ENCODE results near the gene TSC22D2. TPM values are rescaled to one million over a fixed set of nuclear protein-coding genes. Genes with fewer than 3 reads are reported as not detected.

Gene TSC22D2
- total RNA-seq, 1 experiment from 2014 or later: 6.0 TPM

DNA sequence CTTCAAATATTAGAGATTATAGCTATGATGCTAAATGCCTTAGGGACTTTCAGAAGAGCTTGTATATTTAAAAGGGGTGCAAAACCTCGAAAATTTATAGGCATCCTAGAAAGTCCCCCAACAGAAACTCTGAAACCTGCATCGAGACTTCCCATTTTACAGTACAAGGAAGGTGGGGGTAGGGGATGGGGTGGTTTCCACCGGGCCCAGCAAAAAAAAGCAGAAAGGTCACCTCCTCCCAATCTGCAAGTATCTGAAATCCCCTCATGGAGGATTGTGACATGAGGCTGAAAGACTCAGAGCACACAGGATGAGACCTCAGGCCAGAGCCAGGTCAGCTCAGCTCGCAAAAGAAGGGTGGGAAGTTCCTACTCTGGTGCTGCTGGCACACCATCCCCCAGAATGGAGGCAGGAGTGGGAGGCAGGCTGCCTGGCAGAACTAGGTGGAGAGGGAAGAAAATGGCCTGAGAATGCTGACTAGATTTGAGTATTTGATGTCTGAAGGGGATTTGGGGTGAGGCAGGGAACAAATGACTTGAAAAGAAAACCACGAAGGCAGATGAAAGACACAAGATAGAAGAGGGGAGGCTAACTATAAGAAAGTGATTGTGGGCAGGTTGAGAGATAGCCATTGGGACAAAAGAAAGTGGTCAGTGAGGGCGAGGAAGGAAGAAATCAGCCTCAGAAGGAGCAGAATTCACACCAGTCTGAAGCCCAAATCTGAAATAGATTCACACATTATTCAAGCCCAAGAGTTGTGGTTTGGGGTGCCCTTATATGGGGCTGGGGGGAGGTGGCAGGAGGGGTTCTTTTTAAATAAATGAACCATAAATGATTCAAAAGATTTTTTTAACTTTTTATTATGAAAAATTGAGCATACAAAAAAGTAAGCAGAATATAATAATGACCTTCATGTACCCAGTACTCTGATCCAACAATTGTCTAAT lies 22.5 kb upstream of the TSC22D2 start:
- DNase-seq (ENCODE audit: low spot score): no peak

DNA sequence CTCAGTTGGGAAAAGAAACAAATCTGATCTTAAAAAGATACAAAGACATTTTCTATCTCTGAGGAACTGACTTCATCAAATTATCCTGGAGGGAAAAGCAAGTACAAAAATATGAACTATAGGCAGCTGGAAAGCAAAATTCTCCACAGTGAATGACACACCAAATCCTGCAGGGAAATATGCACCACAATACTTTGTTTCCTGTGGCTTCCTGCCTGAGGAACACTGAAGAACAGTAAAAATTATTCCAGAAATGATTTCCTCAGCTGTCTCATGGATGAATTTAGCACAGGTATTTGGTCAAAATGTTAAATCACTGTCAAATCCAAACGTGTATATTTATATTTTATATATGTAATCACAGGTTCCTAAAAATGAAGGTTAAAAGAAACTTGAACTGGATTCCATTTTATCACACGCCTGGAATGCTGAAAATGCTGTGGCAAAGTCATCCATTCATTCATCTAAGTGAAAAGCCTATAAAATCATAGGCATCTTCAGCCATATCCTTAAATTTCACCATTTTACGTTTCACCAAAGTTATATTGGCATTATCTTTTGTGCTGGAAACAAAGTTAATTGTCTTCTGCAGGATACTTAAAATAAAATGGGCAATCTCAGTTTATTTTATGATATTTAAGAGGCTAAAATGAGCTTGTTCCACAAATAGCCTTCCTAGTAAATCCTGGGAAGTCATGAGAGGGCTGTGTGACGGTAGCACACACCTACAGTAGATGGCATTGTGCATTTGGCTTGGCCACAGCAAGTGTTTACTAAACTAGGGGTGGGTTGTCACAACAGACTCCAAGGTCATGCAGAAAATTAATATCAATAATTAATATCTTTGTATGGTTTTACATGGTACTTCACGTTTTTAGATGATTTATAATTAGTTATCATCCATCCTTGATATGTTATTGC lies 19.3 kb upstream of the TSC22D2 start:
- DNase-seq (ENCODE audit: low spot score): no peak

DNA sequence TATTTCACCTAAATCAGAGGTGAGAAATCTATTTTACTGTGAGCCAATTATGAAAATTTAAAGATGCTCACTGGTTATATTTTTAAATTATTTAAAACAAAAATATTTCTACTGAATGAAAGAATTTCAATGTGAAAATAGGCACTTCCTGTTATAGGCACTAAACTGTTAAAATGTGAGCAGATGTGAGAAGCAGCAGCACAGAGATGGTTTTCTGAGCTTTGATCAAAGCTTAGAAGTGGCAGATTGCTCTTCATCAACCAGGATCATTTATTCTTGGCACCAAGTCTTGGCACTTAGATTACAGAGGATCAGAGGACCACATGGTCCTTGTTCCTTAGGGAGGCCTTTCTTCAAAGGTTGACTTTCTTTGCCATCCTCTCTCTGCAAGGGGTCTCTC lies 18.0 kb upstream of the TSC22D2 start:
- DNase-seq (ENCODE audit: low spot score): no peak

DNA sequence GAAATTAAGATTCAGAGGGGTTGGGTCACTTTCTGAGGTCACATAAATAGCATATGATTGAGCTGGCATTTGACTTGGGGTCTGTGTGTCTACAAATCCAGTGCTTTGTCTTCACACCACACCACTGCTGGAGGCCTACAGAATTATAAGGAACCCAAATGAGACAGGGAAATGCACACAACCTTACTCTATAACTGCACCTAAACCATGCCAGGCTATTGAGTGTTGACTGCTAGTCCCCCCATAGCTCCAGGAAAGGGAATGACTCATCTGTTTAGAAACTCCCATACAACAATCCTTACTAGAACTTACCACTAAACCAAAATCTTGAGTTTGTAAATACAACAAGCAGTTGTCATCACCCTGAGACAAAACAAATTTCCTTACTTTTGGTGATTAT lies 16.9 kb upstream of the TSC22D2 start:
- no peak for DNase-seq (ENCODE audit: low spot score)

DNA sequence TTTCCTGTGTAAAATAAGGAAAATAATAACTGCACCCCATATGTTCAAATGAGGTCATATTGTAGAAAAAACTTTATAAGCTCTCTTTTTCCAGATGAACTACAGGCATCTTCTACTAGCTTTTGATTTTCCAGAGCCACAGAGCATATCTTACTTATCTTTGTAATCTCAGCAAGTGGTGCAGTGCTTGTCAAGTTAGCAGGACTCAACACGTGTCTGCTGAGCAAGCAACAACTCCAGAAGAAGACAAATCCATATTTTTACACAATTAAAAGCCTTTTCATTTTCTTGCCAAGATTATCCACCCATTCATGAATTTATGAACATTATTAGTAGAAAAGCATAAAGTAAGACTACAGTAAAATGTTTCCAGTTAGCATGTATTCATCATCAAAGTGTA lies 14.4 kb upstream of the TSC22D2 start:
- no peak for DNase-seq (ENCODE audit: low spot score)

DNA sequence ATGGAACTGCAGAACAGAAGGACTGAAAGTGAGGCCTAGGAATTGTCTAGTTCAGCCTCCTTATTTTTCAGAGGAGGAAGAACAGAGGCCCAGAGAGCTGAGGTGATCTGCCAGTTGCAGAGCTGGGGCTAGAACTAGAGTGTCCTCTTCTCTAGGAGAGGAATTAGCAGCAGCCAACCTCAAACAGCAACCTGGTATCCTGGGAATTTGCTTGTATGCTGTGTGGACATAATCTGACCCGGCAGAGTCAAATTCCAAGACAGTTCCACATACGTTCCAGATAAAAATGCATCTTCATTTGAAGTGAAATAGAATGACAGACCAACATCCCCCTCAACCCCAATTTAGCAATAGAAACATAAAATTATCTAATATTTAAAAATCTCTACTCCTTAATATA lies 13.5 kb upstream of the TSC22D2 start:
- no peak for DNase-seq (ENCODE audit: low spot score)

DNA sequence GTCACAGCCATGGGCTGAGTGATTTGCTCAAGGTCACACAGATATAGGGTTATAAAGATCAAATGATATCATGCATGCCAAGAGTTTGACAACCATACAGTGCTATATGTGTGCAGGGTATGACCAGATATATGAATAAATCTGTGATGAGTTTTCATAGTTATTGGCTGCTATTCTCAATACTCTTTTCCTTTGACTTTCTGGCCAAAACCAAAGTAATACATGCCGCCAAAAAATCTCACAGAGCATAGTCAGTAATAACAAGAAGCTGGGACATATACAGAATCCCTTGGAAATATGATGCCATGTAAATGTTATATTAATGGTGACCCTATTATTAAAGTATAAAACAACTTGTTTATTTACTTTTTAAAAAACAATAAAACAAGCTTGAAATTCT lies 11.6 kb upstream of the TSC22D2 start:
- no peak for DNase-seq (ENCODE audit: low spot score)

DNA sequence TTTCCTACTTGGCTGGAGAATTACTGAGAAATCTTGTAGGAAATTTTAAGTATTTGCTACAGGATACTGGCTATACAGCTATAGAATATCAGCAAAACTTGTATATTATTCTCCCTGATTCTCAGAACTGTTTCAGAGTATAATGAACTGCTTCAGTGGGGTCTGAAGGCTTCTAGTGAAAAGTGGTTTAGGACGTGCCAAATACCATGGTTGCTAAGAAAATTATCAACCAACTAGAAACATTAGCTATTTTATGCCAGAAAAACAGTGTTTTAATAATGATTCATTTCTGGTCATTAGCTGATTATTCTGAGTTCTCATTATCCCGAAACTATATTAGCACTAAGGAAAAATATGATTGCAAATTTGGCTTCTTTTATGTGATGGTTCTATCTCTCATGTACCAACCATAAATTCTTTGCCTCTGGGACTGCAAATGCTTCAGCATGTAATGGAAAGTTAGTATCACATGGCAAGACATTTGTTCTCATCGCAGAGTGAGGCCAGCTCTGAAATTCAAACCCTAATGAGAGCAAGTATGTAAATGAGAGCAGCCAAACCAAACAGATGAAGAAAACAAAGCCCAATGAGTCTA lies 11.0 kb upstream of the TSC22D2 start:
- no peak for DNase-seq (ENCODE audit: low spot score)

DNA sequence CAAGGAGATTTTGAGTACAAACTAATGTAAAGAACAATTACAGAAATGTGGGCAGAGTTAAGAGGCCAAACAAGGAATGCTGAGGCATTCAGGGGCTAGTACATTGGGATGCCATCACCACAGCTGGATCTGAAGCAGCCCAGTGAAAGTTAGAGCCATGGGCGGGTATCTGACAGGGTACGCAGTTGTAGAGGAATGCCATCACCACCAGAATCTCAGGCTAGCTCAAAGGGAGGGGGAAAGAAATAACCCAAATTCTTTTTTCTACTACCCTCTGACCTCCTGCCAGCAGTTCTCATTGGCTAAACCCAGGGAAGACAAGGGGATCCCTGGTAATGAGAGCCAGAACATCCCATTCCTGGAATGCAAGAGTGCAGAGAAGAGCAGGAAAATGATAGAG lies 9.0 kb upstream of the TSC22D2 start:
- DNase-seq (ENCODE audit: low spot score): no peak

DNA sequence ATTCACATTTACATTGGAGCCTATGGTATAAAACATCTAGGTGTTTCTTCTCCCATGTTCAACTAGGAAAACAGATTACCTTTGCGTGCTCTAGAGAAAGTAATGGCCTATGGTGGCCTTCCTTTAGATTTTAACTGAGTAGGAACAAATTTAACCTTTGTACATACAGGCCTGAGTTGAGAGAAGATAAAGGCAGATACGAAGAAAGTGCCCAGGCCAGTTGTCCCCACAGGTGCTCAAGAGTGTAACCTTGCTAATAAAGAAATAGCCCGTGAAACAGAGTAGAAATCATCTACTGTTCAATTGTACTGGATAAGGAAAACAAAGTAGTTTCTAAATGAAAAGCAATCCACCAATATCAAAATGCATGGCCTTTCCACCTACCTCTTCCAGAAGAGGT lies 6.8 kb upstream of the TSC22D2 start:
- no peak for DNase-seq (ENCODE audit: low spot score)

DNA sequence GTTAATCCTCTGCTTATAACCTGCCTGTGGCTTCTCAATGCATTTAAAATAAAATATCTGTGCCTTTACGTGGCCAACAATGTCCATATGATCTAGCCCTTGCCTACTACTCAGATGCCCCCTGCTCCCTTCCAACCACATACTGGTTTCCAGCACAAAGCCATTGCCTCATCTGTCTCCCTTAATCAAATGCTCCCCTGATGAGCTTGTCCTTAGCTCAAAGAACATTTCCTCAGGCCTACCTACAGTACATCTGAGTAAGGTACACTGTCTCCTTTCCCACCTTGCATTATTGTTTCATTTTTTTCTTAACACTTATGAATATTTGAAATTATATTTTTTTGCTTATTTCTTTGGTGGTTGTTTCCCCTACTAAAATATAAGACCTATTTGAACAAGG lies 5.9 kb upstream of the TSC22D2 start:
- no peak for DNase-seq (ENCODE audit: low spot score)

DNA sequence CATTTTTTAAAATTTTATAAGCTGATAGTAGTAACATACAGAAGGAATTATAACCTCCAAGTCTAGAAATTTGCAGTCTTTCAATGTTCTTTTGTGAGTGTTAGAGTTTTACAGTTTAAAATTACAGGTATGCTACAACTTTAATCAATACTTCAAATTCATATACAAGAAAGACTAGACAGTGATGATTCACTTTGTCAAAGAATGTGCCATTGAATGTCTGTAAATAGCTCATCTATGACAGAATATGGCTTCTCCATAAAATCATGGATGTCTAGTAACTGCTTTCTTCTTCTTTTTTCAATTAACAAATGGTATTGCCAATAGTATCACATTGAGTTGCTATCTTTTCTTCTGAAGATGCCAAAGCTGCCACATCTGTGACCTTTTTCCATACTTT lies 4.1 kb upstream of the TSC22D2 start:
- no peak for DNase-seq (ENCODE audit: low spot score)

DNA sequence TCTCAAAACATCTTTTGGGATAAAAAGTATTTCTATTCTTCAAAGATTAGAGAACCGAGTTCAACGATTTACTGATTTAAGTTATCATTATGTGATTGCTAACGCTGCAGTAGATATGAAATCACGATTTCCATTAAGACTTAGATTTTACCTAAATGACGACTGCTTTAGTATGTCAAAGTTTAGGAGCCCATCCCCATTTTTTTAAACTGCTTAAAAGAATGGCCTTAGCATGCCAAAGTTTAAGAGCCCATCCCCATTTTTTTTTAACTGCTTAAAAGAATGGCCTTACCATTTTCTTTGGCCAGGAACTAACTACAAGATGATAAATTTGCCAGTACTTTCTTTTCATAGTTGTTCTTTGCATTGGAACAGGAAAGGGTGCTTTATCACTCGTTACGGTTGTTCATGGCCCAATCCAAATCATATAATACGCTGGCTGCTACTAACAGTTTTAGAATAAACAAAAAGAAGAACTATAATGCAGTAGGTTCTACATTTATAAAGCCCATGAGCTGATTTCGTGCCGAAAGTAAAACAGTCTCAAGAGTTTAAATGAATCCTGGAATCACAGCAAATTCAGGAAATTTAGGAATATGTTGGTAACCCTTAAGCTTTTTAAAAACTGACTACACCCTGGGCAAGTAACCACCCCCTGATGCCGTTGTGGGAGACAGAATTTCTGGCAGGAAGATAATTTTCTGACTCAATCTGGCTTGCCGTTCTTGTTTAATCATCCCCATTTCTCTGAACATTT lies 869 bp upstream of the TSC22D2 start:
- DNase-seq (ENCODE audit: low spot score): no peak

DNA sequence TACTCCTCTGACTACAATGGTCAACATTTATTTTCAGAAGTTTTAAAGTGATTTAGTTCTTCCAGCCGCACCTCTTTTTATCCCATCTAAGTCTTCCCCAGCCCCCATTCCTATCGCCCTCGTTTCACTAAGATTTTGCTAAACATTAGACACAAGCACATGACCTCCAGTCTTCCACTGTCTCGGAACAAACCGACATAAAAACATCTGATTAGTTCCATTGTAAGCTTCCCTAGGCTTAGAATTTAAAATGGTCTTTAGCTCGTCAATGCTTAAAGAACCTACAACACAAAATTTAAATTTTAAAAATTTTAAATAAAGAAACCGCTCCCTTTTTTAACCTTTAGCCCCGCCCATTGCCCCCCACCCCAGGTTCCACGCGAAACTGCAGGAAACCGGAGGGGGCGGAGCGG lies 284 bp upstream of the TSC22D2 start:
- DNase-seq (ENCODE audit: low spot score): peak; percentile 90

DNA sequence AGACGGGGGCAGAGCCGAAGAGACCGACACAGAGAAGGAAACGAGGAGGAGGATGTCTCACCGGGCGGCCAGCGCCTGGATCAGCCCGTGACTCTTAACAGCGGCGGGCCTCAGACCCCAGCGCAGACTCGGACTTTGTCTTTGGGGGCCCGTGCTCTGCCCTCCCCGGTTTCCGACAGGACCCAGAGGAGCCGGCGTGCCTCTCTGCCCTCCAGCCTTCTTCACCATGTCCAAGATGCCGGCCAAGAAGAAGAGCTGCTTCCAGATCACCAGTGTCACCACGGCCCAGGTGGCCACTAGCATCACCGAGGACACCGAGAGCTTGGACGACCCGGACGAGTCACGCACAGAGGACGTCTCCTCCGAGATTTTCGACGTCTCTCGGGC lies 1.0 kb downstream of the TSC22D2 start:
- DNase-seq (ENCODE audit: low spot score): peak; percentile 66

DNA sequence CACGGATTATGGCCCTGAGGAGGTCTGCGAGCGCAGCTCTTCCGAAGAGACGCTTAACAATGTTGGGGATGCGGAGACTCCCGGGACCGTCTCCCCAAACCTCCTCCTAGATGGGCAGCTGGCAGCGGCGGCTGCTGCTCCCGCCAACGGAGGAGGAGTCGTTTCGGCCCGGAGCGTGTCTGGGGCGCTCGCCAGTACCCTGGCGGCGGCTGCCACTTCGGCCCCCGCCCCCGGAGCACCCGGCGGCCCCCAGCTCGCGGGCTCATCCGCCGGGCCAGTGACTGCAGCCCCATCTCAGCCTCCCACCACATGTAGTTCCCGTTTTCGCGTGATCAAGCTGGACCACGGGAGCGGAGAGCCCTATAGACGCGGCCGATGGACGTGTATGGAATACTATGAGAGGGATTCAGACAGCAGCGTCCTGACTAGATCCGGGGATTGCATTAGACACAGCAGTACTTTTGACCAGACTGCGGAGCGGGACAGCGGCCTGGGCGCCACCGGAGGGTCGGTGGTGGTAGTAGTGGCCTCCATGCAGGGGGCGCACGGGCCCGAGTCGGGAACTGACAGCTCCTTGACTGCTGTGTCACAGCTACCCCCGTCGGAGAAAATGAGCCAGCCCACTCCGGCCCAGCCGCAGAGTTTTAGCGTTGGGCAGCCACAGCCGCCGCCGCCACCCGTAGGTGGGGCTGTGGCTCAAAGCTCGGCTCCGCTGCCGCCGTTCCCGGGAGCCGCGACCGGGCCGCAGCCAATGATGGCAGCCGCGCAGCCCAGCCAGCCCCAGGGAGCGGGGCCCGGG lies 1.6 kb downstream of the TSC22D2 start:
- DNase-seq (ENCODE audit: low spot score): peak; percentile 88

DNA sequence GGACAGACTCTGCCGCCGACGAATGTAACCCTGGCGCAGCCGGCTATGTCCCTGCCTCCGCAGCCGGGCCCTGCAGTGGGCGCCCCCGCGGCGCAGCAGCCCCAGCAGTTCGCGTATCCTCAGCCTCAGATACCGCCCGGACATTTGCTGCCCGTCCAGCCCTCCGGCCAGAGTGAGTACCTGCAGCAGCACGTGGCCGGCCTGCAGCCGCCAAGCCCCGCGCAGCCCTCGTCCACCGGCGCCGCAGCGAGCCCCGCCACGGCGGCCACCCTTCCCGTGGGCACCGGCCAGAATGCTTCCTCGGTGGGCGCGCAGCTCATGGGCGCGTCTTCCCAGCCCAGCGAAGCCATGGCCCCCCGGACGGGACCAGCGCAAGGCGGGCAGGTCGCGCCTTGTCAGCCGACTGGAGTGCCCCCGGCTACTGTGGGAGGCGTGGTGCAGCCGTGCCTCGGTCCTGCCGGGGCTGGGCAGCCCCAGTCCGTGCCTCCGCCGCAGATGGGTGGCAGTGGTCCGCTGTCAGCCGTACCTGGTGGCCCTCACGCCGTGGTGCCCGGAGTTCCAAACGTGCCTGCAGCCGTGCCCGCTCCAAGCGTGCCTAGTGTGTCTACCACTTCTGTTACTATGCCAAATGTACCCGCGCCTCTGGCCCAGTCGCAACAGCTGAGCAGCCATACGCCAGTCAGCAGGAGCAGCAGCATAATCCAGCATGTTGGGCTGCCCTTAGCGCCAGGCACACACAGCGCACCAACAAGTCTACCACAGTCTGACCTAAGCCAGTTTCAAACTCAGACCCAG lies 2.4 kb downstream of the TSC22D2 start:
- DNase-seq (ENCODE audit: low spot score): peak; percentile 69

DNA sequence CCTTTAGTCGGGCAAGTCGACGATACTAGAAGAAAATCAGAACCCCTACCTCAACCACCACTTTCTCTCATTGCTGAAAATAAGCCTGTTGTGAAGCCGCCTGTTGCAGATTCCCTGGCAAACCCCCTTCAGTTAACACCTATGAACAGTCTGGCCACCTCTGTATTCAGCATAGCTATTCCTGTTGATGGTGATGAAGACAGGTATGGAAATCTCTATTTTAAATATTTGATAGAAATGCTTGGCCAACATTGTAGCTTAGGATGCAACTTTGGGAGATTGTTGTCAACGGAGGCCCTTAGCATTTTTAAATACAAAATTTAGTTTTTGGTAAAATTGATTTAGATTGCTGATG lies 3.0 kb downstream of the TSC22D2 start:
- DNase-seq (ENCODE audit: low spot score): no peak

DNA sequence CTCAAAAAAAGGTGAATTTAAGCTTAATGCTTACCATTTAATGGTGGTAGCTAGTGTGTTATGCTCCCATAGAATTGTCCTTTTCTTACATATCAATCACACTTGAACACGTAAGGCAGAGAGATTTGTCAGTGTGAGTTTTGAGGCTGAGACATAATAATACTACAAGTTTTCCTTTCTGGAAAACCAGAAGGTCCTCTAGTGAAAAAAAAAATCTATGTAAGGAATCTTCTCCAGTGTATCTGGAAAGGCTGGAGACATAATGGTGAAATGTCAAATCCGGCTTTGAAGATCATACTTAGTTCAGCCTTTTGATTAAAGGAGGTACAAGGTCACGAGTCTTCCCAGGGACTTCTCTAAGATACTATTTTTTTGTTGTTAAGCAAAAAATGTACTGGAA lies 3.4 kb downstream of the TSC22D2 start:
- DNase-seq (ENCODE audit: low spot score): no peak

DNA sequence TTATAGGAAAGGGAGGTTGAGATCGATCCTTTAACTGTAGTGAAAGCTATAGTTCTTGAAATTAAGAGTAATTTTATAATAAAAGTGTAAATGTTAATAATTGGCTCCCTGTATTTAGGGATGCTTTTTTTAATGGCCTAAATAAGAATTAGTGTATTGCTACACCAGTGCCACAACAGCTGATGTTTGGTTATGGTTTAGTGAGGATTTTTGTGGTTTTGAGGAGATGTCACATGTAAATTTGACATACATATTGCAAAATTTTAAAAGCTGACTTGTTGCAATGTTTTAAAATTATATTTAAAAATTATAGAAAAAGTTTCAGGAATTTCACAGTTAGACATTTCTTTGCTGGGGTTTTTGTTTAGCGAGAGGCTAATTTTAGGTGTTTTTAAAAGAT lies 3.9 kb downstream of the TSC22D2 start:
- DNase-seq (ENCODE audit: low spot score): no peak
